GM23338 (cell line): ENCODE results near the gene LCE1B.

Source experiments
- CREB1 ChIP-seq: fragments of 250-450 bp; sonication (Bioruptor Pico); IDR thresholded peaks from 2 replicates; pipeline ENCODE4 v1.5.0; 2020; ENCODE audit warnings: low read depth, mild to moderate bottlenecking, moderate library complexity
- EZH2 ChIP-seq: fragments of 200-600 bp; sonication (generic); IDR thresholded peaks from one replicate; pipeline ENCODE4 v1.8.0; 2017; ENCODE audit warnings: antibody characterized with exemption, mild to moderate bottlenecking, low read depth; ENCODE audit not compliant: unreplicated experiment
- EZH2phosphoT487 ChIP-seq: fragments of 200-600 bp; sonication (generic); IDR thresholded peaks from one replicate; pipeline ENCODE4 v1.8.1; 2018; ENCODE audit warnings: antibody characterized with exemption; ENCODE audit not compliant: unreplicated experiment
- JUNB ChIP-seq: IDR thresholded peaks from one replicate; pipeline ENCODE4 v1.6.1; 2016; ENCODE audit warnings: antibody characterized with exemption; ENCODE audit not compliant: unreplicated experiment
- POLR2AphosphoS5 ChIP-seq: IDR thresholded peaks from 2 replicates; pipeline ENCODE4 v1.6.1; 2016; ENCODE audit warnings: antibody characterized with exemption, low read depth
- ZNF114 ChIP-seq: fragments of 250-450 bp; sonication (Bioruptor Pico); IDR thresholded peaks from 2 replicates; pipeline ENCODE4 v1.5.0; 2020; ENCODE audit warnings: mild to moderate bottlenecking, moderate library complexity
- ZNF331 ChIP-seq: fragments of 250-450 bp; sonication (Bioruptor Pico); IDR thresholded peaks from 2 replicates; pipeline ENCODE4 v1.5.0; 2020; ENCODE audit warnings: low read depth, mild to moderate bottlenecking, moderate library complexity
- TF ChIP-seq, protein P1 (sequence below), 2 experiments: fragments of 200-600 bp in 1 of 2; sonication (generic) in 1 of 2; conservative IDR thresholded peaks; 2 replicates each; pipeline versions ENCODE4 v1.5.1 to v1.6.1; 2016 to 2017; ENCODE audit warnings: antibody characterized with exemption in 2 of 2, low read depth in 2 of 2, mild to moderate bottlenecking in 2 of 2, moderate library complexity in 1 of 2

DNA sequence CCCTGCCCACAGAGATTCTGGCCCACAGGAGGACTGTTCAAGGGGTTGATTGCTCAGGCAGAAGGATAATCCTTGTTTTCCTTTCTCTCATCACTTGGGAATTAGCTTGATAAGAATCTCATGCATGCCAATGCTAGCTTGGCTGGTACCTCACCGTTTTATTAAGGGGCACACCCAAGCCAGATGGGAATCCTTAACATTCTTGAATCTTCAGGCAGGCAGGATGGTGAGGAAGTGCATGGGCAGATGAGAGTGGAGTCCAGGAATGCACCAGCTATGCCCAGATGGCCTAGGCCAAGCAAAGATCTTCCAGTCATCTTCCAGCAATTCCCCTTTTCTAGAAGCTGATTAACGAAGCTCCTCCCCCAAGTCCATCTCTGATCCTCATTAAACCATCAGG is 43.9 kb downstream of the LCE1B start:
- TF ChIP-seq, protein P1, sequence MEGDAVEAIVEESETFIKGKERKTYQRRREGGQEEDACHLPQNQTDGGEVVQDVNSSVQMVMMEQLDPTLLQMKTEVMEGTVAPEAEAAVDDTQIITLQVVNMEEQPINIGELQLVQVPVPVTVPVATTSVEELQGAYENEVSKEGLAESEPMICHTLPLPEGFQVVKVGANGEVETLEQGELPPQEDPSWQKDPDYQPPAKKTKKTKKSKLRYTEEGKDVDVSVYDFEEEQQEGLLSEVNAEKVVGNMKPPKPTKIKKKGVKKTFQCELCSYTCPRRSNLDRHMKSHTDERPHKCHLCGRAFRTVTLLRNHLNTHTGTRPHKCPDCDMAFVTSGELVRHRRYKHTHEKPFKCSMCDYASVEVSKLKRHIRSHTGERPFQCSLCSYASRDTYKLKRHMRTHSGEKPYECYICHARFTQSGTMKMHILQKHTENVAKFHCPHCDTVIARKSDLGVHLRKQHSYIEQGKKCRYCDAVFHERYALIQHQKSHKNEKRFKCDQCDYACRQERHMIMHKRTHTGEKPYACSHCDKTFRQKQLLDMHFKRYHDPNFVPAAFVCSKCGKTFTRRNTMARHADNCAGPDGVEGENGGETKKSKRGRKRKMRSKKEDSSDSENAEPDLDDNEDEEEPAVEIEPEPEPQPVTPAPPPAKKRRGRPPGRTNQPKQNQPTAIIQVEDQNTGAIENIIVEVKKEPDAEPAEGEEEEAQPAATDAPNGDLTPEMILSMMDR (conservative IDR thresholded peaks at IDR 0.05; ENCODE audit: low read depth in 2 of 2) = no peak
- TF ChIP-seq JUNB = no peak
- no peak for TF ChIP-seq POLR2AphosphoS5
- no peak for TF ChIP-seq EZH2
- TF ChIP-seq EZH2phosphoT487 = no peak
- TF ChIP-seq CREB1 (CRISPR knock-in tag) = no peak
- no peak for TF ChIP-seq ZNF114 (CRISPR knock-in tag)
- TF ChIP-seq ZNF331 (CRISPR knock-in tag) = no peak
